Right ventricle myocardium superior (tissue), 1 donor: ENCODE measurements around the gene LIX1. TPM values are rescaled to one million over a fixed set of nuclear protein-coding genes. Genes with fewer than 3 reads are reported as not detected.

Experiments used
- ATAC-seq: fragments of 200-7000 bp; cut with Tn5 transposase; one replicate; pipeline ENCODE4 v1.9.1; 2020; ENCODE audit warnings: mild to moderate bottlenecking; ENCODE audit not compliant: poor library complexity
- DNase-seq: peaks from one replicate; pipeline ENCODE4 v3.0.0-alpha.2; 2020
- intact Hi-C: fragments of 100-400 bp; cut with DNase I; formaldehyde crosslinking; loops from one replicate; pipeline ENCODE4 v1.11.2; 2022
- total RNA-seq: library from RNA; stranded (reverse); fragmentation: NEBNext Ultra II Directional; extraction: Animal tissue kit (Norgen Biotek cat#: 25700); gene quantifications from one replicate; pipeline ENCODE4 v1.2.1, GENCODE V29; 2021
- donor health status: DM: no; HTN: yes; CAD: no; lungs with severe emphysema.

LIX1 gene
- total RNA-seq, 1 donor from 2014 or later = not detected

DNA sequence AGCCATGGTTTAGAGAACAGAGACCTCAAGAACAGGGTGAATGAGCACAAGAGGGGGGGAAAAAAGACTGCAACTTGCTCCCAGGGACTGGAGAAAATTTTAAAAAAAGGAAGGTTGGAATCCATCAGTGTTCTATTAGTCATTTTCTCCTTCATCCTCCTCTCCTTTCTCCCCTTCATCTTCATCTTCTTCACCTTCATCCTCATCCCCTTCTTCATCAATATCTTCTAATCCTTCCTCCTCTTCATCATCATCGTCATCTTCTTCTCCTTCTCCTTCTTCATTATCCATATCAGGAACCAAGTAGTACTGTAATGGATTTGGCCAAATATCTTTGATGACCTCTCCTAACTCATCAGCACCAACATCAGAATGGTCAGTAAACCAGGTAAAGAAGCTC, 86.1 kb downstream of the LIX1 start:
- no peak for DNase-seq
- ATAC-seq = no peak
- intact Hi-C loops = no loop called here

GRCh38 chr5:97049175-97049574, 93.2 kb downstream of the LIX1 start:
- DNase-seq (no peak), ATAC-seq (no peak)
- intact Hi-C loops = loop anchor here (5.0 kb wide), 1 partner anchor 98 kb away; no protein-coding TSS in a partner anchor

GRCh38 chr5:97047076-97047475, 95.3 kb downstream of the LIX1 start:
- intact Hi-C loops = loop anchor here (5.0 kb wide), 1 partner anchor 100 kb away; no protein-coding TSS in a partner anchor
- DNase-seq (no peak), ATAC-seq (no peak)

- DNase-seq (no peak), ATAC-seq (no peak)
- intact Hi-C loops = loop anchor here (5.0 kb wide), 1 partner anchor 101 kb away; no protein-coding TSS in a partner anchor
These were observed 96.0 kb downstream of the LIX1 start for GRCh38 chr5:97046270-97046982.

- DNase-seq = no peak
- intact Hi-C loops = no loop called here
- ATAC-seq = peak; percentile 75
These were observed 98.4 kb downstream of the LIX1 start for GRCh38 chr5:97044052-97044451.

GRCh38 chr5:97043511-97043910, 98.9 kb downstream of the LIX1 start:
- DNase-seq (no peak), ATAC-seq (no peak)
- intact Hi-C loops = no loop called here

GRCh38 chr5:97042996-97043395, 99.4 kb downstream of the LIX1 start:
- ATAC-seq (no peak), DNase-seq (no peak)
- intact Hi-C loops = no loop called here

Other genes starting within 250 kb of the LIX1 start
- gene LNPEP, start 206.5 kb downstream of the LIX1 start, total RNA-seq = 44.4 TPM
- gene RIOK2, start 40.6 kb upstream of the LIX1 start, total RNA-seq = 21.0 TPM